ENCODE measurements around the gene NUDT22.

NUDT22 gene

GRCh38 chr11:64183890-64184289 is 42.2 kb upstream of the NUDT22 start:
- Histone ChIP-seq H3K9ac (ENCODE audit: low read length) (no peak overlapping the region; the same call in 1 of the 2 replicates), H3K4me2 (ENCODE audit: low read depth, low read length, poor library complexity, severe bottlenecking) (peak overlapping the region; percentile 98), H3K4me3 (ENCODE audit: insufficient read depth, low read length, poor library complexity, severe bottlenecking) (no peak overlapping the region)

GRCh38 chr11:64185175-64185692 is 40.8 kb upstream of the NUDT22 start:
- Histone ChIP-seq H3K36me3 (ENCODE audit: low read length) (peaks cover 4% of the 10 kb centered on the region; the same call in 1 of the 2 replicates), H3K79me2 (ENCODE audit: insufficient read depth, low read length) (peaks cover 12% of the 10 kb centered on the region), H2AFZ (ENCODE audit: low read depth, low read length, severe bottlenecking) (peak overlapping the region; percentile 4), H3K9ac (ENCODE audit: low read length) (peak overlapping the region; percentile 90), H3K27me3 (ENCODE audit: low read length) (no peaks in the 10 kb centered on the region), H3K4me3 (ENCODE audit: insufficient read depth, low read length, poor library complexity, severe bottlenecking) (peak overlapping the region; percentile 84), H3K9me3 (ENCODE audit: insufficient read depth, low read length) (no peaks in the 10 kb centered on the region), H3K4me2 (ENCODE audit: low read depth, low read length, poor library complexity, severe bottlenecking) (peak overlapping the region; percentile 98), H3K9me2 (replicated peaks; ENCODE audit: insufficient read depth, low read length) (no peaks in the 10 kb centered on the region), H3K27ac (ENCODE audit: low read depth, low read length) (peak overlapping the region; percentile 55), H3F3A (ENCODE audit: insufficient read depth) (0 out of 2 replicates have a peak, but pooled peaks cover 7% of the 10 kb centered on the region), H4K20me1 (ENCODE audit: low read depth, low read length) (no peaks in the 10 kb centered on the region; the same call in 1 of the 2 replicates)
- TF ChIP-seq, protein P1, sequence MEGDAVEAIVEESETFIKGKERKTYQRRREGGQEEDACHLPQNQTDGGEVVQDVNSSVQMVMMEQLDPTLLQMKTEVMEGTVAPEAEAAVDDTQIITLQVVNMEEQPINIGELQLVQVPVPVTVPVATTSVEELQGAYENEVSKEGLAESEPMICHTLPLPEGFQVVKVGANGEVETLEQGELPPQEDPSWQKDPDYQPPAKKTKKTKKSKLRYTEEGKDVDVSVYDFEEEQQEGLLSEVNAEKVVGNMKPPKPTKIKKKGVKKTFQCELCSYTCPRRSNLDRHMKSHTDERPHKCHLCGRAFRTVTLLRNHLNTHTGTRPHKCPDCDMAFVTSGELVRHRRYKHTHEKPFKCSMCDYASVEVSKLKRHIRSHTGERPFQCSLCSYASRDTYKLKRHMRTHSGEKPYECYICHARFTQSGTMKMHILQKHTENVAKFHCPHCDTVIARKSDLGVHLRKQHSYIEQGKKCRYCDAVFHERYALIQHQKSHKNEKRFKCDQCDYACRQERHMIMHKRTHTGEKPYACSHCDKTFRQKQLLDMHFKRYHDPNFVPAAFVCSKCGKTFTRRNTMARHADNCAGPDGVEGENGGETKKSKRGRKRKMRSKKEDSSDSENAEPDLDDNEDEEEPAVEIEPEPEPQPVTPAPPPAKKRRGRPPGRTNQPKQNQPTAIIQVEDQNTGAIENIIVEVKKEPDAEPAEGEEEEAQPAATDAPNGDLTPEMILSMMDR (IDR thresholded peaks at IDR 0.05; ENCODE audit: insufficient read depth, low read length, poor library complexity, severe bottlenecking), result no peak
- TF ChIP-seq EZH2phosphoT487 (conservative IDR thresholded peaks at IDR 0.05; ENCODE audit: low read length), result no peak

More at GRCh38 chr11:64183890-64184289, 42.2 kb upstream of the NUDT22 start:
- Histone ChIP-seq H3K79me2 (ENCODE audit: insufficient read depth, low read length) (peaks cover 12% of the 10 kb centered on the region), H4K20me1 (ENCODE audit: low read depth, low read length) (no peaks in the 10 kb centered on the region; the same call in 1 of the 2 replicates), H3K9me3 (ENCODE audit: insufficient read depth, low read length) (no peaks in the 10 kb centered on the region), H3K36me3 (ENCODE audit: low read length) (no peaks in the 10 kb centered on the region; the same call in 1 of the 2 replicates), H2AFZ (ENCODE audit: low read depth, low read length, severe bottlenecking) (no peak overlapping the region), H3K27me3 (ENCODE audit: low read length) (no peaks in the 10 kb centered on the region), H3K27ac (ENCODE audit: low read depth, low read length) (no peak overlapping the region), H3F3A (ENCODE audit: insufficient read depth) (0 out of 2 replicates have a peak, but pooled peaks cover 7% of the 10 kb centered on the region), H3K9me2 (replicated peaks; ENCODE audit: insufficient read depth, low read length) (no peaks in the 10 kb centered on the region)
- TF ChIP-seq, protein P1 (IDR thresholded peaks at IDR 0.05; ENCODE audit: insufficient read depth, low read length, poor library complexity, severe bottlenecking), result no peak
- TF ChIP-seq EZH2phosphoT487 (conservative IDR thresholded peaks at IDR 0.05; ENCODE audit: low read length), result no peak

- TF ChIP-seq, protein P1 (IDR thresholded peaks at IDR 0.05; ENCODE audit: insufficient read depth, low read length, poor library complexity, severe bottlenecking), result no peak
- TF ChIP-seq EZH2phosphoT487 (conservative IDR thresholded peaks at IDR 0.05; ENCODE audit: low read length), result no peak
- Histone ChIP-seq H3K4me2 (ENCODE audit: low read depth, low read length, poor library complexity, severe bottlenecking) (peak within 1 kb of the TSS; percentile 98), H3K9me3 (ENCODE audit: insufficient read depth, low read length) (no peaks in the 10 kb centered on the region), H3K9me2 (replicated peaks; ENCODE audit: insufficient read depth, low read length) (no peaks in the 10 kb centered on the region), H3K79me2 (ENCODE audit: insufficient read depth, low read length) (peaks cover 12% of the 10 kb centered on the region), H3K27ac (ENCODE audit: low read depth, low read length) (peak within 1 kb of the TSS; percentile 57), H2AFZ (ENCODE audit: low read depth, low read length, severe bottlenecking) (peak within 1 kb of the TSS; percentile 4), H4K20me1 (ENCODE audit: low read depth, low read length) (no peaks in the 10 kb centered on the region; the same call in 1 of the 2 replicates), H3K9ac (ENCODE audit: low read length) (peak within 1 kb of the TSS; percentile 90), H3K27me3 (ENCODE audit: low read length) (no peaks in the 10 kb centered on the region), H3K36me3 (ENCODE audit: low read length) (peaks cover 4% of the 10 kb centered on the region; the same call in 1 of the 2 replicates), H3F3A (ENCODE audit: insufficient read depth) (0 out of 2 replicates have a peak, but pooled peaks cover 7% of the 10 kb centered on the region), H3K4me3 (ENCODE audit: insufficient read depth, low read length, poor library complexity, severe bottlenecking) (peak within 1 kb of the TSS; percentile 84)
Measured at GRCh38 chr11:64185693-64186491, 40.2 kb upstream of the NUDT22 start, which contains the start of gene STIP1. Gene STIP1 (plus strand): TSS chr11:64186171. CDS start chr11:64186262, 91 bp downstream.
